Bronchial epithelial cell (primary cell): ENCODE results near the gene AZU1. TPM values are rescaled to one million over a fixed set of nuclear protein-coding genes. Genes with fewer than 3 reads are reported as not detected.

Experiments
- DNase-seq: peaks from one replicate; pipeline ENCODE4 v3.0.0-alpha.2; 2010; ENCODE audit warnings: low read depth
- FAIRE-seq: peaks from 2 replicates; lab custom pipeline; 2011; peaks lifted over from hg19 to GRCh38; lab: Jason Lieb, UNC
- H3K27me3 ChIP-seq: 2 replicates; pipeline ENCODE4 v1.5.1; 2011; ENCODE audit warnings: low read length; ENCODE audit not compliant: control insufficient read depth, insufficient read depth
- H3K36me3 ChIP-seq: 2 replicates; pipeline ENCODE4 v1.5.1; 2011; ENCODE audit warnings: low read length; ENCODE audit not compliant: control insufficient read depth, insufficient read depth
- H3K4me3 ChIP-seq: 2 replicates; pipeline ENCODE4 v1.5.1; 2011; ENCODE audit warnings: mild to moderate bottlenecking, low read depth, low read length, control low read depth
- total RNA-seq: library from RNA; depleted of rRNA; stranded (reverse); fragments of >200 nt; gene quantifications from 2 replicates; pipeline ENCODE4 v1.2.1, GENCODE V29; 2014
- TF ChIP-seq, protein P1 (sequence below): IDR thresholded peaks from 2 replicates; pipeline ENCODE4 v1.5.1; 2011; ENCODE audit warnings: mild to moderate bottlenecking, moderate library complexity, low read length, control low read depth, inconsistent platforms; ENCODE audit not compliant: insufficient read depth, severe bottlenecking

The AZU1 gene
- total RNA-seq, 1 donor from 2014 or later, result not detected

DNA sequence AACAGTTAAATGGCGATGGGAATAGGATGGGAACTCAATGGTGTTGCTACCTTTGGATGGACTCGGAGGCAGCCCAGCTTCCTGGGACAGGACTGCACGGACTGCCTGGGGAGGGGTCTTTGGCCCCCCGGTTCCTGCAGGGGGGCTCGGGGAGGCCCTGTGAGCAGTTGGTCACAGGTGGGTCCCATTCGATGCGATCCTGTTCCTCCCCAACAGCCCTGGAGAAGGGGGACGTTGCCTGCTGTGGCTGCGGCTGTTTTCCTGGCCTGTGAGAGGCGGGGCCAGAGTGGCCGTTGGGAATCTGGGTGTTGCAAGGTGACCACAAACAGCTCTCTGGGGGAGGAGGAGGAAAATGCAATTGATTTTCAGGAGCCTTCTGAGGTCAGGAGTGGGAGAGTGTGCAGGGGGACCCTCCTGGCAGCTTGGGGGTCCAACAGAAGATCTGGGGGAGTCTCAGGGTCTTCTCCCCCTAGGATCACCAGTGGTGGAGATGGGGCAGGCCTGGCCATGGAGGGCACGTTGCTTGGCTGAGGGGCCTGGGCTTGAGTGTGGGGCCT is 4.0 kb upstream of the AZU1 start:
- H3K4me3 ChIP-seq, result no peak overlapping the region
- no peak for FAIRE-seq
- no peaks in the 10 kb centered on the region for H3K36me3 ChIP-seq
- H3K27me3 ChIP-seq, result peaks cover 4% of the 10 kb centered on the region
- TF ChIP-seq, protein P1, sequence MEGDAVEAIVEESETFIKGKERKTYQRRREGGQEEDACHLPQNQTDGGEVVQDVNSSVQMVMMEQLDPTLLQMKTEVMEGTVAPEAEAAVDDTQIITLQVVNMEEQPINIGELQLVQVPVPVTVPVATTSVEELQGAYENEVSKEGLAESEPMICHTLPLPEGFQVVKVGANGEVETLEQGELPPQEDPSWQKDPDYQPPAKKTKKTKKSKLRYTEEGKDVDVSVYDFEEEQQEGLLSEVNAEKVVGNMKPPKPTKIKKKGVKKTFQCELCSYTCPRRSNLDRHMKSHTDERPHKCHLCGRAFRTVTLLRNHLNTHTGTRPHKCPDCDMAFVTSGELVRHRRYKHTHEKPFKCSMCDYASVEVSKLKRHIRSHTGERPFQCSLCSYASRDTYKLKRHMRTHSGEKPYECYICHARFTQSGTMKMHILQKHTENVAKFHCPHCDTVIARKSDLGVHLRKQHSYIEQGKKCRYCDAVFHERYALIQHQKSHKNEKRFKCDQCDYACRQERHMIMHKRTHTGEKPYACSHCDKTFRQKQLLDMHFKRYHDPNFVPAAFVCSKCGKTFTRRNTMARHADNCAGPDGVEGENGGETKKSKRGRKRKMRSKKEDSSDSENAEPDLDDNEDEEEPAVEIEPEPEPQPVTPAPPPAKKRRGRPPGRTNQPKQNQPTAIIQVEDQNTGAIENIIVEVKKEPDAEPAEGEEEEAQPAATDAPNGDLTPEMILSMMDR, result no peak
- DNase-seq, result no peak

DNA sequence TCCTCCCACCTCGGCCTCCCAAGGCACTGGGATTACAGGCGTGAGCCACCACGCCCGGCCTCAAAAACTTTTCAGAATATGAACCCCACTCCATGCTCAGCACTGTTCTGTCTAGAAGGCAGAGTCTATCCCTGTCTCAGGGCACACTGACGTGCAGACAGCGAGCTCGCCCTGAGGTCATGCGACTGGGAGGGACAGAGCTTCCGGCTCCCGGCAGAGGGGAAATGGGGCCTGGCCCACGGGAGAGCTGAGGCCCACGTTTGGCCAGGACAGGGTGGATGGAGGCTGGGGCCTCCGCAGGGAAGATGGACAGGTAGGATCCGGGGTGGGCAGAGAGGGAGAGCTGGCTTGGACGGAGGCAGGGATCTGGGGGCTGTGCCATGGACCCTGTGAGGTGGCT is 2.8 kb upstream of the AZU1 start:
- TF ChIP-seq, protein P1, result no peak
- Histone ChIP-seq H3K27me3 (peaks cover 4% of the 10 kb centered on the region), H3K4me3 (no peak overlapping the region), H3K36me3 (no peaks in the 10 kb centered on the region)
- DNase-seq (no peak), FAIRE-seq (no peak)

DNA sequence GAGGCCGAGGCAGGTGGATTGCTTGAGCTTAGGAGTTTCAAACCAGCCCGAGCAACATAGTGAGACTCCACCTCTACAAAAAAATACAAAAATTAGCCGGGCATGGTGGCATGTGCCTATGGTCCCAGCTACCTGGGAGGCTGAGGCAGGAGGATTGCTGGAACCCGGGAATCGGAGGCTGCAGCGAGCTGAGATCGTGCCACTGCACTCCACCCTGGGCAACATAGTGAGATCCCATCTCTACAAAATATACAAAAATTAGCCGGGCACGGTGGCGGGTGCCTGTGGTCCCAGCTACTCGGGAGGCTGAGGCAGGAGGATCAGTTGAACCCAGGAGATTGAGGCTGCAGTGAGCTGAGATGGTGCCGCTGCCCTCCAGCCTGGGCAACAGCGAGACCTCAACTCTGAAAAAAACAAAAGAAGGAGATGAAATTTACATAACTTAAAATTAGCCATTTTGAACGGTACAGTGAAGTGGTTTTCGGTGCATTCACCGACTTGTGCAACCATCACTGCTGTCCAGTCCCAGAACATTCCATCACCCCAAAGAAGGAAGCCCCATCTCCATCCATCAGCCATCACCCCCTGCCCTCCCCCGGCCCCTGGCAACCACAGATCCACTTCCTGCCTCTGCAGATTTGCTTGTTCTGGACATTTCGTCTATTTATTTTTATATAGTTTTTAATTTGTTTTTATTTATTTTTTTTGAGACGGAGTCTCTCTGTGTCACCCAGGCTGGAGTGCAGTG is 1.6 kb upstream of the AZU1 start:
- FAIRE-seq (no peak), DNase-seq (no peak)
- no peak overlapping the region for H3K4me3 ChIP-seq
- peaks cover 4% of the 10 kb centered on the region for H3K27me3 ChIP-seq
- H3K36me3 ChIP-seq, result no peaks in the 10 kb centered on the region
- TF ChIP-seq, protein P1, result no peak

DNA sequence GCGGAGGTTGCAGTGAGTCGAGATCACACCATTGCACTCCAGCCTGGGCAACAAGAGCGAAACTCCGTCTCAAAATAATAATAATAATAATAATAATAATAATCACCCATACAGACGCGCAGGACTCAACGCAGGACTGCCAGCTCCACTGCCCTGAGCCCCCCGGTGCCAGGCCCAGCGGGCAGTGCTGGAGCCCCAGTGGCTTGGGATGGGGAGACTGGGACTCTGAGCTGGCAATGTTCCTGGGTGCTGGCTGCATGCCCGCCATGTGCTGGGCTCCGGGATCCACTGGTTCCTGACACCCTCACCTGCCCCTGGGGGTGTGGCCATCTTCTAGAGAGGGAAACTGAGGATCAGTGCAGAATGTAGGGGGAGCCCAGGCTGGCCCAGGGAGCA is 325 bp upstream of the AZU1 start:
- Histone ChIP-seq H3K4me3 (no peak overlapping the region), H3K27me3 (peaks cover 4% of the 10 kb centered on the region), H3K36me3 (no peaks in the 10 kb centered on the region)
- no peak for FAIRE-seq
- TF ChIP-seq, protein P1, result no peak
- DNase-seq, result no peak

DNA sequence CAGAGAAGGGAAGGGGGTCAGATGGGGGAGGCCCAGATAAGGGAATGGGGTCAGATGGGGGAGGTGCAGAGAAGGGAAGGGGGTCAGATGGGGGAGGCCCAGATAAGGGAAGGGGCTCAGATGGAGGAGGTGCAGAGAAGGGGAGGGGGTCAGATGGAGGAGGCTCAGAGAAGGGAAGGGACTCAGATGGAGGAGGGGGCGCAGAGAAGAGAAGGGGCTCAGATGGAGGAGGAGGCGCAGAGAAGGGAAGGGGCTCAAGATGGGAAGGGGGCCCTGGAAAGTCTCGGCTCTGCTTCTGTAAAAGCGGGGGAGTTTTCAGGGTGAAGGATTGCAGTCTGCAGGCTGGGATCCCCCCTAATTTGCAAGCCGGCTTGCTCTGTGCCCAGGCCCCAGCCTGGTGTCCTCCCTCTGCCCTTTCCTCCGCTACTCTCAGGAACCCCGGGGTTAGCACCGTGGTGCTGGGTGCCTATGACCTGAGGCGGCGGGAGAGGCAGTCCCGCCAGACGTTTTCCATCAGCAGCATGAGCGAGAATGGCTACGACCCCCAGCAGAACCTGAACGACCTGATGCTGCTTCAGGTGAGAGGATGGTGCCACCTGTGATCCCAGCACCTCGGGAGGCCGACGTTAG is 1.6 kb downstream of the AZU1 start:
- no peak overlapping the region for H3K4me3 ChIP-seq
- DNase-seq (no peak), FAIRE-seq (no peak)
- TF ChIP-seq, protein P1, result no peak
- H3K27me3 ChIP-seq, result no peaks in the 10 kb centered on the region
- H3K36me3 ChIP-seq, result no peaks in the 10 kb centered on the region
